Measurements from ENCODE around the gene ABCF3. TPM values are rescaled to one million over a fixed set of nuclear protein-coding genes. Genes with fewer than 3 reads are reported as not detected.

Gene ABCF3
- total and polyA plus RNA-seq, 4 donors = 30.1 to 75.6 (median 50.6) TPM

- 1% methylated on average over 24 to 66 of the region's 66 CpGs for WGBS, 2 donors
- no peaks in the 10 kb centered on the region for H3K27me3 ChIP-seq (ENCODE audit: control insufficient read depth in 1 of 2, insufficient read depth in 2 of 2, low read length in 1 of 2)
- intact Hi-C loops (cut with DNase I) = no loop called here
Observed at GRCh38 chr3:184229394-184230080, 43.5 kb downstream of the ABCF3 start, which contains the start of gene VWA5B2. Gene VWA5B2 (plus strand): TSS chr3:184229585. CDS start chr3:184230529, 944 bp downstream.

GRCh38 chr3:184230081-184230602 lies 44.1 kb downstream of the ABCF3 start:
- Histone ChIP-seq H3K9me3 (ENCODE audit: control insufficient read depth, low read length) (no peaks in the 10 kb centered on the region), H3K36me3 (ENCODE audit: control insufficient read depth in 1 of 2, insufficient read depth in 2 of 2, low read length in 1 of 2) (no peaks in the 10 kb centered on the region), H3K27me3 (ENCODE audit: control insufficient read depth in 1 of 2, insufficient read depth in 2 of 2, low read length in 1 of 2) (no peaks in the 10 kb centered on the region), H3K4me3 (ENCODE audit: low read length in 2 of 2) (peak overlapping the region in 1 of 2 donors; percentile 60), H3K4me1 (ENCODE audit: control insufficient read depth in 1 of 2, insufficient read depth in 2 of 2, low read length in 2 of 2) (no peaks in the 10 kb centered on the region), H3K27ac (ENCODE audit: low read depth in 1 of 2, low read length in 2 of 2) (no peak overlapping the region)
- DNase-seq (no peak), ATAC-seq (ENCODE audit: low FRiP score) (no peak)
- intact Hi-C loops (cut with DNase I) = no loop called here
- 0 to 1% methylated on average over 20 to 61 of the region's 61 CpGs for WGBS, 2 donors

More at GRCh38 chr3:184229394-184230080, 43.5 kb downstream of the ABCF3 start, which contains the start of gene VWA5B2:
- H3K4me3 ChIP-seq (ENCODE audit: low read length in 2 of 2) = peak within 1 kb of the TSS; percentile 5 to 60
- H3K27ac ChIP-seq (ENCODE audit: low read depth in 1 of 2, low read length in 2 of 2) = no peak within 1 kb of the TSS
- no peaks in the 10 kb centered on the region for H3K4me1 ChIP-seq (ENCODE audit: control insufficient read depth in 1 of 2, insufficient read depth in 2 of 2, low read length in 2 of 2)
- ATAC-seq (ENCODE audit: low FRiP score) (peak; percentile 82), DNase-seq (peak; percentile 62 to 88)
- H3K9me3 ChIP-seq (ENCODE audit: control insufficient read depth, low read length) = no peaks in the 10 kb centered on the region
- no peaks in the 10 kb centered on the region for H3K36me3 ChIP-seq (ENCODE audit: control insufficient read depth in 1 of 2, insufficient read depth in 2 of 2, low read length in 1 of 2)

- Histone ChIP-seq H3K4me3 (ENCODE audit: low read length in 2 of 2) (peak overlapping the region in 1 of 2 donors; percentile 60), H3K4me1 (ENCODE audit: control insufficient read depth in 1 of 2, insufficient read depth in 2 of 2, low read length in 2 of 2) (no peaks in the 10 kb centered on the region), H3K27ac (ENCODE audit: low read depth in 1 of 2, low read length in 2 of 2) (no peak overlapping the region), H3K36me3 (ENCODE audit: control insufficient read depth in 1 of 2, insufficient read depth in 2 of 2, low read length in 1 of 2) (no peaks in the 10 kb centered on the region), H3K27me3 (ENCODE audit: control insufficient read depth in 1 of 2, insufficient read depth in 2 of 2, low read length in 1 of 2) (no peaks in the 10 kb centered on the region), H3K9me3 (ENCODE audit: control insufficient read depth, low read length) (no peaks in the 10 kb centered on the region)
- intact Hi-C loops (cut with DNase I) = no loop called here
- ATAC-seq (ENCODE audit: low FRiP score) = no peak
- no peak for DNase-seq
- 5 to 11% methylated on average over 30 to 79 of the region's 79 CpGs for WGBS, 2 donors
Observed at GRCh38 chr3:184230603-184231528, 44.9 kb downstream of the ABCF3 start.

- H3K27me3 ChIP-seq (ENCODE audit: control insufficient read depth in 1 of 2, insufficient read depth in 2 of 2, low read length in 1 of 2) = no peaks in the 10 kb centered on the region
- ATAC-seq (ENCODE audit: low FRiP score) = no peak
Observed at GRCh38 chr3:184231671-184232070, 45.7 kb downstream of the ABCF3 start.

GRCh38 chr3:184233127-184233843 lies 47.3 kb downstream of the ABCF3 start:
- WGBS, 2 donors = 86 to 87% methylated on average over 20 to 23 of the region's 23 CpGs
- no peaks in the 10 kb centered on the region for H3K4me1 ChIP-seq (ENCODE audit: control insufficient read depth in 1 of 2, insufficient read depth in 2 of 2, low read length in 2 of 2)

More at GRCh38 chr3:184231671-184232070, 45.7 kb downstream of the ABCF3 start:
- Histone ChIP-seq H3K4me3 (ENCODE audit: low read length in 2 of 2) (no peak overlapping the region), H3K27ac (ENCODE audit: low read depth in 1 of 2, low read length in 2 of 2) (no peak overlapping the region), H3K4me1 (ENCODE audit: control insufficient read depth in 1 of 2, insufficient read depth in 2 of 2, low read length in 2 of 2) (no peaks in the 10 kb centered on the region), H3K9me3 (ENCODE audit: control insufficient read depth, low read length) (no peaks in the 10 kb centered on the region), H3K36me3 (ENCODE audit: control insufficient read depth in 1 of 2, insufficient read depth in 2 of 2, low read length in 1 of 2) (no peaks in the 10 kb centered on the region)
- DNase-seq = no peak
- intact Hi-C loops (cut with DNase I) = no loop called here
- WGBS, 2 donors = 54 to 68% methylated on average over 3 of the region's 3 CpGs

GRCh38 chr3:184234224-184234623 lies 48.2 kb downstream of the ABCF3 start:
- Histone ChIP-seq H3K27me3 (ENCODE audit: control insufficient read depth in 1 of 2, insufficient read depth in 2 of 2, low read length in 1 of 2) (no peaks in the 10 kb centered on the region), H3K4me1 (ENCODE audit: control insufficient read depth in 1 of 2, insufficient read depth in 2 of 2, low read length in 2 of 2) (no peaks in the 10 kb centered on the region), H3K4me3 (ENCODE audit: low read length in 2 of 2) (no peak overlapping the region), H3K9me3 (ENCODE audit: control insufficient read depth, low read length) (no peaks in the 10 kb centered on the region), H3K36me3 (ENCODE audit: control insufficient read depth in 1 of 2, insufficient read depth in 2 of 2, low read length in 1 of 2) (no peaks in the 10 kb centered on the region), H3K27ac (ENCODE audit: low read depth in 1 of 2, low read length in 2 of 2) (no peak overlapping the region)
- 14 to 19% methylated on average over 4 of the region's 4 CpGs for WGBS, 2 donors
- DNase-seq = peak in 1 of 2 donors; percentile 82
- no peak for ATAC-seq (ENCODE audit: low FRiP score)
- intact Hi-C loops (cut with DNase I) = no loop called here

More at GRCh38 chr3:184233127-184233843, 47.3 kb downstream of the ABCF3 start:
- DNase-seq = no peak
- intact Hi-C loops (cut with DNase I) = no loop called here
- ATAC-seq (ENCODE audit: low FRiP score) = no peak
- Histone ChIP-seq H3K9me3 (ENCODE audit: control insufficient read depth, low read length) (no peaks in the 10 kb centered on the region), H3K4me3 (ENCODE audit: low read length in 2 of 2) (no peak overlapping the region), H3K27ac (ENCODE audit: low read depth in 1 of 2, low read length in 2 of 2) (no peak overlapping the region), H3K27me3 (ENCODE audit: control insufficient read depth in 1 of 2, insufficient read depth in 2 of 2, low read length in 1 of 2) (no peaks in the 10 kb centered on the region), H3K36me3 (ENCODE audit: control insufficient read depth in 1 of 2, insufficient read depth in 2 of 2, low read length in 1 of 2) (no peaks in the 10 kb centered on the region)

GRCh38 chr3:184234671-184235380 lies 48.8 kb downstream of the ABCF3 start:
- no peak for DNase-seq
- H3K4me1 ChIP-seq (ENCODE audit: control insufficient read depth in 1 of 2, insufficient read depth in 2 of 2, low read length in 2 of 2) = no peaks in the 10 kb centered on the region
- H3K27ac ChIP-seq (ENCODE audit: low read depth in 1 of 2, low read length in 2 of 2) = no peak overlapping the region
- ATAC-seq (ENCODE audit: low FRiP score) = no peak
- 83 to 86% methylated on average over 19 of the region's 19 CpGs for WGBS, 2 donors
- no peaks in the 10 kb centered on the region for H3K9me3 ChIP-seq (ENCODE audit: control insufficient read depth, low read length)
- H3K36me3 ChIP-seq (ENCODE audit: control insufficient read depth in 1 of 2, insufficient read depth in 2 of 2, low read length in 1 of 2) = no peaks in the 10 kb centered on the region
- no peaks in the 10 kb centered on the region for H3K27me3 ChIP-seq (ENCODE audit: control insufficient read depth in 1 of 2, insufficient read depth in 2 of 2, low read length in 1 of 2)
- H3K4me3 ChIP-seq (ENCODE audit: low read length in 2 of 2) = no peak overlapping the region
- intact Hi-C loops (cut with DNase I) = no loop called here

Measured in aorta (tissue), 5 donors.